ENCODE measurements around the gene LENG9. TPM values are rescaled to one million over a fixed set of nuclear protein-coding genes. Genes with fewer than 3 reads are reported as not detected.

The LENG9 gene
- total RNA-seq, 1 donor from 2014 or later = 3.7 TPM

- H3K4me3 ChIP-seq (ENCODE audit: insufficient read depth, low read depth, low read length) = no peak overlapping the region
- H3K4me1 ChIP-seq (ENCODE audit: insufficient read depth, low read length) = peaks cover 4% of the 10 kb centered on the region
- H3K27ac Mint-ChIP-seq (ENCODE audit: unreplicated experiment) = no peak overlapping the region
- TF ChIP-seq CTCF (IDR thresholded peaks at IDR 0.05; ENCODE audit: insufficient read depth, low read depth, low read length) = no peak
- TF ChIP-seq EZH2 (IDR thresholded peaks at IDR 0.05; ENCODE audit: insufficient read depth, low read length) = no peak
- H4K20me1 ChIP-seq (ENCODE audit: insufficient read depth, low read length) = peaks cover 63% of the 10 kb centered on the region
- no peak overlapping the region for H3K4me3 Mint-ChIP-seq (ENCODE audit: unreplicated experiment)
- no peak for FAIRE-seq
- no peak overlapping the region for H3K9ac ChIP-seq (ENCODE audit: low read length)
- no peak overlapping the region for H3K27ac ChIP-seq (ENCODE audit: low read depth, low read length)
- H3K4me2 ChIP-seq (ENCODE audit: low read length) = no peak overlapping the region
- no peaks in the 10 kb centered on the region for H3K27me3 ChIP-seq (ENCODE audit: insufficient read depth, low read length)
- H3K9me3 Mint-ChIP-seq (ENCODE audit: unreplicated experiment) = no peaks in the 10 kb centered on the region
- H3K36me3 ChIP-seq (ENCODE audit: insufficient read depth, low read length) = no peaks in the 10 kb centered on the region
- no peak overlapping the region for H2AFZ ChIP-seq (ENCODE audit: low read depth, low read length)
- H3K4me1 Mint-ChIP-seq (ENCODE audit: low read depth, unreplicated experiment) = peaks cover 8% of the 10 kb centered on the region
- no peaks in the 10 kb centered on the region for H3K9me3 ChIP-seq (ENCODE audit: insufficient read depth, low read depth, low read length)
- H3K36me3 Mint-ChIP-seq (ENCODE audit: low read depth, unreplicated experiment) = peaks cover 8% of the 10 kb centered on the region
- no peak for DNase-seq (ENCODE audit: low read depth)
- H3K79me2 ChIP-seq (ENCODE audit: insufficient read depth, low read length) = peaks cover 4% of the 10 kb centered on the region
- H3K27me3 Mint-ChIP-seq (ENCODE audit: low read depth, unreplicated experiment) = no peaks in the 10 kb centered on the region
Observed at GRCh38 chr19:54436628-54437252, 26.8 kb downstream of the LENG9 start.

- no peak overlapping the region for H2AFZ ChIP-seq (ENCODE audit: low read depth, low read length)
- no peak overlapping the region for H3K4me3 Mint-ChIP-seq (ENCODE audit: unreplicated experiment)
- no peaks in the 10 kb centered on the region for H3K9me3 Mint-ChIP-seq (ENCODE audit: unreplicated experiment)
- no peak overlapping the region for H3K4me2 ChIP-seq (ENCODE audit: low read length)
- peaks cover 8% of the 10 kb centered on the region for H3K36me3 Mint-ChIP-seq (ENCODE audit: low read depth, unreplicated experiment)
- peaks cover 4% of the 10 kb centered on the region for H3K79me2 ChIP-seq (ENCODE audit: insufficient read depth, low read length)
- H3K4me3 ChIP-seq (ENCODE audit: insufficient read depth, low read depth, low read length) = no peak overlapping the region
- no peak overlapping the region for H3K27ac Mint-ChIP-seq (ENCODE audit: unreplicated experiment)
- H3K27ac ChIP-seq (ENCODE audit: low read depth, low read length) = no peak overlapping the region
- no peaks in the 10 kb centered on the region for H3K27me3 Mint-ChIP-seq (ENCODE audit: low read depth, unreplicated experiment)
- H3K4me1 ChIP-seq (ENCODE audit: insufficient read depth, low read length) = peaks cover 4% of the 10 kb centered on the region
- peaks cover 67% of the 10 kb centered on the region for H4K20me1 ChIP-seq (ENCODE audit: insufficient read depth, low read length)
- no peaks in the 10 kb centered on the region for H3K36me3 ChIP-seq (ENCODE audit: insufficient read depth, low read length)
- no peak overlapping the region for H3K9ac ChIP-seq (ENCODE audit: low read length)
- DNase-seq (ENCODE audit: low read depth) (no peak), FAIRE-seq (no peak)
- peaks cover 8% of the 10 kb centered on the region for H3K4me1 Mint-ChIP-seq (ENCODE audit: low read depth, unreplicated experiment)
- H3K9me3 ChIP-seq (ENCODE audit: insufficient read depth, low read depth, low read length) = no peaks in the 10 kb centered on the region
- no peak for TF ChIP-seq CTCF (IDR thresholded peaks at IDR 0.05; ENCODE audit: insufficient read depth, low read depth, low read length)
- no peaks in the 10 kb centered on the region for H3K27me3 ChIP-seq (ENCODE audit: insufficient read depth, low read length)
Observed at GRCh38 chr19:54436031-54436523, 27.5 kb downstream of the LENG9 start.

- Mint-ChIP-seq H3K4me3 (ENCODE audit: unreplicated experiment) (no peak overlapping the region), H3K9me3 (ENCODE audit: unreplicated experiment) (no peaks in the 10 kb centered on the region), H3K36me3 (ENCODE audit: low read depth, unreplicated experiment) (peaks cover 8% of the 10 kb centered on the region), H3K27ac (ENCODE audit: unreplicated experiment) (no peak overlapping the region), H3K27me3 (ENCODE audit: low read depth, unreplicated experiment) (no peaks in the 10 kb centered on the region), H3K4me1 (ENCODE audit: low read depth, unreplicated experiment) (peaks cover 8% of the 10 kb centered on the region)
- H3K9me3 ChIP-seq (ENCODE audit: insufficient read depth, low read depth, low read length) = no peaks in the 10 kb centered on the region
- H3K4me1 ChIP-seq (ENCODE audit: insufficient read depth, low read length) = peaks cover 4% of the 10 kb centered on the region
- H3K36me3 ChIP-seq (ENCODE audit: insufficient read depth, low read length) = no peaks in the 10 kb centered on the region
- peaks cover 63% of the 10 kb centered on the region for H4K20me1 ChIP-seq (ENCODE audit: insufficient read depth, low read length)
- no peak overlapping the region for H3K27ac ChIP-seq (ENCODE audit: low read depth, low read length)
- FAIRE-seq = no peak
- peaks cover 4% of the 10 kb centered on the region for H3K79me2 ChIP-seq (ENCODE audit: insufficient read depth, low read length)
- H3K4me2 ChIP-seq (ENCODE audit: low read length) = no peak overlapping the region
- no peaks in the 10 kb centered on the region for H3K27me3 ChIP-seq (ENCODE audit: insufficient read depth, low read length)
- TF ChIP-seq CTCF (IDR thresholded peaks at IDR 0.05; ENCODE audit: insufficient read depth, low read depth, low read length) = no peak
- no peak for TF ChIP-seq EZH2 (IDR thresholded peaks at IDR 0.05; ENCODE audit: insufficient read depth, low read length)
- DNase-seq (ENCODE audit: low read depth) = no peak
- no peak overlapping the region for H3K9ac ChIP-seq (ENCODE audit: low read length)
- no peak overlapping the region for H2AFZ ChIP-seq (ENCODE audit: low read depth, low read length)
- H3K4me3 ChIP-seq (ENCODE audit: insufficient read depth, low read depth, low read length) = no peak overlapping the region
Observed at GRCh38 chr19:54435551-54436016, 28.0 kb downstream of the LENG9 start.
